Measurements from ENCODE around the gene TEX12.
"Not testable (repeated sequence)": the region's sequence is repeated elsewhere in the genome, so short reads cannot be mapped to it uniquely, and the experiment has no call there.

The TEX12 gene

GRCh38 chr11:112167145-112167544 lies at the start of gene TEX12:
Gene TEX12 (plus strand): TSS chr11:112167372. CDS start chr11:112169269, 1,897 bp downstream.
- no peak for DNase-seq

- DNase-seq = no peak
Measured at GRCh38 chr11:112118176-112118575, 49.0 kb upstream of the TEX12 start.

GRCh38 chr11:112121981-112122615 lies 45.1 kb upstream of the TEX12 start:
- no peak for DNase-seq

- no peak for DNase-seq
Measured at GRCh38 chr11:112123129-112123528, 44.0 kb upstream of the TEX12 start.

- DNase-seq = no peak
Measured at GRCh38 chr11:112127056-112127455, 40.1 kb upstream of the TEX12 start.

GRCh38 chr11:112128483-112129121 lies 38.6 kb upstream of the TEX12 start:
- DNase-seq = peak; percentile 66

- no peak for DNase-seq
Measured at GRCh38 chr11:112129656-112130055, 37.5 kb upstream of the TEX12 start.

GRCh38 chr11:112132737-112133136 lies 34.4 kb upstream of the TEX12 start:
- no peak for DNase-seq

- no peak for DNase-seq
Measured at GRCh38 chr11:112134473-112134872, 32.7 kb upstream of the TEX12 start.

- no peak for DNase-seq
Measured at GRCh38 chr11:112143597-112143996, 23.6 kb upstream of the TEX12 start.

- DNase-seq = no peak
Measured at GRCh38 chr11:112150517-112150916, 16.7 kb upstream of the TEX12 start.

- no peak for DNase-seq
Measured at GRCh38 chr11:112156153-112156955, 10.8 kb upstream of the TEX12 start.

- DNase-seq = peak; percentile 96
Measured at GRCh38 chr11:112156956-112157766, 10.0 kb upstream of the TEX12 start.

GRCh38 chr11:112159098-112160065 lies 7.8 kb upstream of the TEX12 start:
- DNase-seq = no peak

GRCh38 chr11:112160091-112160848 lies 6.9 kb upstream of the TEX12 start:
- no peak for DNase-seq

- no peak for DNase-seq
Measured at GRCh38 chr11:112161012-112161411, 6.2 kb upstream of the TEX12 start.

- not testable (repeated sequence) for DNase-seq
Measured at GRCh38 chr11:112162200-112162599, 5.0 kb upstream of the TEX12 start.

- no peak for DNase-seq
Measured at GRCh38 chr11:112162761-112163546, 4.2 kb upstream of the TEX12 start.

- no peak for DNase-seq
Measured at GRCh38 chr11:112163875-112164685, 3.1 kb upstream of the TEX12 start, which contains the start of gene IL18. Gene IL18 (minus strand): TSS chr11:112164094. CDS start chr11:112155053, 9,041 bp downstream.

All from amniotic stem cell (primary cell).